Activated T-cell treated with anti-CD3 and anti-CD28 coated beads, Interleukin-2, amount 50 U/mL, for 1 hour (primary cell): ENCODE results near the gene CYP11A1.

Experiments used
- DNase-seq: peaks from one replicate; pipeline ENCODE4 v3.0.0-alpha.2; 2020

The CYP11A1 gene

GRCh38 chr15:74387141-74387541 lies 19.7 kb upstream of the CYP11A1 start:
- no peak for DNase-seq

GRCh38 chr15:74386496-74387140 lies 19.2 kb upstream of the CYP11A1 start:
- no peak for DNase-seq

GRCh38 chr15:74385733-74386132 lies 18.3 kb upstream of the CYP11A1 start:
- no peak for DNase-seq

GRCh38 chr15:74384881-74385643 lies 17.6 kb upstream of the CYP11A1 start:
- peak; percentile 50 for DNase-seq

GRCh38 chr15:74384566-74384880 lies 17.1 kb upstream of the CYP11A1 start:
- DNase-seq, result no peak

- DNase-seq, result peak; percentile 65
These were observed 16.5 kb upstream of the CYP11A1 start for GRCh38 chr15:74383695-74384565.

GRCh38 chr15:74383286-74383685 lies 15.8 kb upstream of the CYP11A1 start:
- DNase-seq, result no peak

- DNase-seq, result peak; percentile 80
These were observed 14.8 kb upstream of the CYP11A1 start for GRCh38 chr15:74382004-74382816.

- no peak for DNase-seq
These were observed 14.0 kb upstream of the CYP11A1 start for GRCh38 chr15:74381481-74381880.

- DNase-seq, result no peak
These were observed 13.7 kb upstream of the CYP11A1 start for GRCh38 chr15:74381190-74381453.

GRCh38 chr15:74380361-74381189 lies 13.1 kb upstream of the CYP11A1 start:
- DNase-seq, result no peak

GRCh38 chr15:74378848-74379247 lies 11.4 kb upstream of the CYP11A1 start:
- no peak for DNase-seq

GRCh38 chr15:74377831-74378766 lies 10.7 kb upstream of the CYP11A1 start:
- no peak for DNase-seq

GRCh38 chr15:74376825-74377581 lies 9.6 kb upstream of the CYP11A1 start:
- DNase-seq, result no peak

- DNase-seq, result no peak
These were observed 8.8 kb upstream of the CYP11A1 start for GRCh38 chr15:74376226-74376625.

- peak; percentile 78 for DNase-seq
These were observed 7.9 kb upstream of the CYP11A1 start for GRCh38 chr15:74375303-74375693.

- no peak for DNase-seq
These were observed 7.3 kb upstream of the CYP11A1 start for GRCh38 chr15:74374648-74375302.

GRCh38 chr15:74373731-74374647 lies 6.5 kb upstream of the CYP11A1 start:
- peak; percentile 94 for DNase-seq
